Upper lobe of left lung (tissue), 6 donors: ENCODE measurements around the gene FNDC7. TPM values are rescaled to one million over a fixed set of nuclear protein-coding genes. Genes with fewer than 3 reads are reported as not detected.

Source experiments
- ATAC-seq, 2 donors: fragments of 200-7000 bp; cut with Tn5 transposase; one replicate each; pipeline ENCODE4 v1.9.1; 2022; ENCODE audit warnings: mild to moderate bottlenecking in 2 of 2, moderate library complexity in 2 of 2; ENCODE audit not compliant: low FRiP score in 2 of 2
- DNase-seq, 2 donors: peaks; one replicate each; pipeline ENCODE4 v3.0.0-alpha.2; 2019 to 2020
- H3K27ac ChIP-seq, 4 donors: fragments of 200-600 bp; sonication (generic); one replicate each; pipeline ENCODE4 v1.5.1; 2016 to 2019
- H3K27me3 ChIP-seq, 4 donors: fragments of 200-600 bp; sonication (generic); one replicate each; pipeline ENCODE4 v1.5.1; 2017 to 2019
- H3K36me3 ChIP-seq, 4 donors: fragments of 200-600 bp; sonication (generic); one replicate each; pipeline ENCODE4 v1.5.1; 2016 to 2019
- H3K4me1 ChIP-seq, 4 donors: fragments of 200-600 bp; sonication (generic); one replicate each; pipeline ENCODE4 v1.5.1; 2018 to 2019
- H3K4me3 ChIP-seq, 4 donors: fragments of 200-600 bp; sonication (generic); one replicate each; pipeline ENCODE4 v1.5.1; 2017 to 2019; ENCODE audit warnings: mild to moderate bottlenecking in 2 of 4, moderate library complexity in 1 of 4
- H3K9me3 ChIP-seq, 4 donors: fragments of 200-600 bp; sonication (generic); one replicate each; pipeline ENCODE4 v1.5.1; 2018 to 2019
- EP300 ChIP-seq, 4 donors: sonication (generic); formaldehyde crosslinking; IDR thresholded peaks; one replicate each; pipeline ENCODE4 v1.5.1; 2017; ENCODE audit warnings: antibody characterized with exemption in 4 of 4, control low read depth in 2 of 4
- POLR2A ChIP-seq, 4 donors: fragments of 450-650 bp; IDR thresholded peaks; one replicate each; pipeline ENCODE4 v1.5.1; 2016 to 2017; ENCODE audit warnings: antibody characterized with exemption in 4 of 4, mild to moderate bottlenecking in 2 of 4
- POLR2AphosphoS5 ChIP-seq, 2 donors: sonication (generic); formaldehyde crosslinking; IDR thresholded peaks; one replicate each; pipeline ENCODE4 v1.5.1; 2017; ENCODE audit warnings: antibody characterized with exemption in 2 of 2
- WGBS, 2 donors: methylation state at CpG; one replicate each; pipeline ENCODE4 v1.1.5; 2017 to 2018; 5-methylcytosine and 5-hydroxymethylcytosine counted together
- total RNA-seq, 6 donors: library from RNA; depleted of rRNA in 4 of 6; stranded (reverse); fragments of >200 nt in 4 of 6; gene quantifications; one replicate each; pipeline versions ENCODE4 v1.1.0 to v1.2.1, GENCODE V29; 2016 to 2021
- TF ChIP-seq, protein P1 (sequence below), 6 experiments: fragments of 450-650 bp in 4 of 6; fragments of 200-600 bp in 2 of 6; sonication (generic) in 2 of 6; IDR thresholded peaks; one replicate each; pipeline ENCODE4 v1.5.1; 2016 to 2019; ENCODE audit warnings: antibody characterized with exemption in 6 of 6
- donor health status: DM: no; HTN: no; CAD: no; lungs with moderate emphysema.
- donor health status: DM: no; HTN: yes; CAD: no; lungs with severe emphysema.

The FNDC7 gene
- total RNA-seq, 6 donors from 2014 or later = 2.1 TPM; not detected in 5

DNA sequence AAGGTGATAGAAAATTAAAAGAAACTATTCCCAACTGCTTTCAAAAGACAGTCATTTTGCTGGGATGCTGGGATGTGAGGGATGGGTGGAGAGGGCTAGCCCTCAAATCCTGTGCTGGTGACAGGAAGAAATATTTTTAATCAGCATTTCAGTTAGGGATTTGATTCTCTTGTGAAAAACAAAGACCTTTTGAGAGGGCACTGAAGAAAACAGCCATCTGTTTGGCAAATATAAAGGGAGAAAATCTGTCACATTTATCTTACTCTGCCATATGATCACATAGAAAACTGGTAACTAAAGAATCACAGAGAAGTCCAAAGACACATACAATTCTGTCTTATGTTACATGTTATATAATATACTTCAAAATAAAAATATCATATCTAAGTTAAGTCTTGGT, 46.1 kb downstream of the FNDC7 start:
- TF ChIP-seq POLR2AphosphoS5 (IDR thresholded peaks at IDR 0.05) = no peak
- TF ChIP-seq, protein P1, sequence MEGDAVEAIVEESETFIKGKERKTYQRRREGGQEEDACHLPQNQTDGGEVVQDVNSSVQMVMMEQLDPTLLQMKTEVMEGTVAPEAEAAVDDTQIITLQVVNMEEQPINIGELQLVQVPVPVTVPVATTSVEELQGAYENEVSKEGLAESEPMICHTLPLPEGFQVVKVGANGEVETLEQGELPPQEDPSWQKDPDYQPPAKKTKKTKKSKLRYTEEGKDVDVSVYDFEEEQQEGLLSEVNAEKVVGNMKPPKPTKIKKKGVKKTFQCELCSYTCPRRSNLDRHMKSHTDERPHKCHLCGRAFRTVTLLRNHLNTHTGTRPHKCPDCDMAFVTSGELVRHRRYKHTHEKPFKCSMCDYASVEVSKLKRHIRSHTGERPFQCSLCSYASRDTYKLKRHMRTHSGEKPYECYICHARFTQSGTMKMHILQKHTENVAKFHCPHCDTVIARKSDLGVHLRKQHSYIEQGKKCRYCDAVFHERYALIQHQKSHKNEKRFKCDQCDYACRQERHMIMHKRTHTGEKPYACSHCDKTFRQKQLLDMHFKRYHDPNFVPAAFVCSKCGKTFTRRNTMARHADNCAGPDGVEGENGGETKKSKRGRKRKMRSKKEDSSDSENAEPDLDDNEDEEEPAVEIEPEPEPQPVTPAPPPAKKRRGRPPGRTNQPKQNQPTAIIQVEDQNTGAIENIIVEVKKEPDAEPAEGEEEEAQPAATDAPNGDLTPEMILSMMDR (IDR thresholded peaks at IDR 0.05) = no peak
- no peak for TF ChIP-seq EP300 (IDR thresholded peaks at IDR 0.05)
- no peak for TF ChIP-seq POLR2A (IDR thresholded peaks at IDR 0.05)
- H3K9me3 ChIP-seq = no peaks in the 10 kb centered on the region
- ATAC-seq = no peak
- peaks cover 6 to 94% (median 23%) of the 10 kb centered on the region in 4 donors for H3K36me3 ChIP-seq
- H3K4me1 ChIP-seq = no peaks in the 10 kb centered on the region
- H3K4me3 ChIP-seq = no peak overlapping the region
- DNase-seq = no peak
- H3K27me3 ChIP-seq = no peaks in the 10 kb centered on the region
- no peak overlapping the region for H3K27ac ChIP-seq

DNA sequence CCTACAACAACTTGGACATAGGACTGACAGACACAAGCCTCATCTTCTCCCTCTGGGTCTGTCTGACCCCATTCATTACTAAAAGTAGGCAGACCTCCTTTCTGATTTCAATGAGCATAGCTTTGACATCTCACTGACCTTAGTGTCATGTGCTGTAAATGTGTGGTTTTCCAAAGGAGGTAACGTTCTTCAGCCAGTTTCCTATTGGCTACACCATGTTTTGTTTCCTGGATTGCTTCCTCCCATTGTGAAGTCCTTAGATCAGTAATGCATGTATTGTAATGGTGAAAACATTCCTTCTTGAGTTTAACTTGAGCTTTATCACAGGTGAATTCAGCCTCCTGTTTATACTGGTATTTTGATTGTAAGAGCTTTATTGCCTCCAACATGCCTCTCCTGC, 54.4 kb downstream of the FNDC7 start:
- H3K27ac ChIP-seq = no peak overlapping the region
- TF ChIP-seq, protein P1 (IDR thresholded peaks at IDR 0.05) = no peak
- TF ChIP-seq POLR2AphosphoS5 (IDR thresholded peaks at IDR 0.05) = no peak
- H3K4me1 ChIP-seq = no peaks in the 10 kb centered on the region
- peaks cover 0 to 78% (median 17%) of the 10 kb centered on the region in 4 donors for H3K36me3 ChIP-seq
- H3K4me3 ChIP-seq = no peak overlapping the region
- H3K9me3 ChIP-seq = no peaks in the 10 kb centered on the region
- DNase-seq (no peak), ATAC-seq (no peak)
- H3K27me3 ChIP-seq = no peaks in the 10 kb centered on the region
- WGBS, 2 donors = 54 to 64% methylated on average over 1 of the region's 1 CpG

DNA sequence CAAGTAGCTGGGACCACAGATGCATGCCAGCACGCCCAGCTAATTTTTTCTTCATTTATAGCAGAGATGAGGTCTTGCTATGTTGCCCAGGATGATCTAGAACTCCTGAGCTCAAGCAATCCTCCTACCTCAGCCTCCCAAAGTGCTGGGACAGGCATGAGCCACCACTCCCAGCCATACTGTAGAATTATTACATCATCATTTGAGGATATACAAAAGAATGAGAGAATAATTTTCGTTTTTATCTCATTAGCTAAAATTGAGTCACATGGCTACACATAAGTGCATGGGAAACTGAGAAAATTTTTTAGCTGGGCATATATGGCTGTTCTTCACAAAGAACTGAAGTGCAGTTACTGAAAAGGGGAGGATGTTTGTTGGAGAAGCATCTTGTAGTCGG, 55.0 kb downstream of the FNDC7 start:
- no peaks in the 10 kb centered on the region for H3K27me3 ChIP-seq
- H3K36me3 ChIP-seq = peaks cover 0 to 75% (median 19%) of the 10 kb centered on the region in 4 donors
- no peak for DNase-seq
- ATAC-seq = no peak
- H3K27ac ChIP-seq = no peak overlapping the region
- no peak overlapping the region for H3K4me3 ChIP-seq
- WGBS, 2 donors = 86 to 93% methylated on average over 3 of the region's 3 CpGs
- TF ChIP-seq POLR2AphosphoS5 (IDR thresholded peaks at IDR 0.05) (no peak), POLR2A (IDR thresholded peaks at IDR 0.05) (no peak), EP300 (IDR thresholded peaks at IDR 0.05) (no peak)
- TF ChIP-seq, protein P1 (IDR thresholded peaks at IDR 0.05) = no peak
- H3K9me3 ChIP-seq = no peaks in the 10 kb centered on the region
- no peaks in the 10 kb centered on the region for H3K4me1 ChIP-seq

- H3K27me3 ChIP-seq = no peaks in the 10 kb centered on the region
- H3K4me3 ChIP-seq = no peak overlapping the region
- no peak for DNase-seq
- no peaks in the 10 kb centered on the region for H3K4me1 ChIP-seq
- H3K36me3 ChIP-seq = peaks cover 8 to 97% (median 26%) of the 10 kb centered on the region in 4 donors
- TF ChIP-seq POLR2A (IDR thresholded peaks at IDR 0.05) (no peak), EP300 (IDR thresholded peaks at IDR 0.05) (no peak), POLR2AphosphoS5 (IDR thresholded peaks at IDR 0.05) (no peak)
- TF ChIP-seq, protein P1 (IDR thresholded peaks at IDR 0.05) = no peak
- H3K27ac ChIP-seq = no peak overlapping the region
- no peak for ATAC-seq
- no peaks in the 10 kb centered on the region for H3K9me3 ChIP-seq
These were observed 65.1 kb downstream of the FNDC7 start for GRCh38 chr1:108777839-108778238.

GRCh38 chr1:108779455-108779854, 66.7 kb downstream of the FNDC7 start:
- ATAC-seq = no peak
- H3K4me3 ChIP-seq = no peak overlapping the region
- TF ChIP-seq, protein P1 (IDR thresholded peaks at IDR 0.05) = no peak
- TF ChIP-seq POLR2AphosphoS5 (IDR thresholded peaks at IDR 0.05) (no peak), EP300 (IDR thresholded peaks at IDR 0.05) (no peak), POLR2A (IDR thresholded peaks at IDR 0.05) (no peak)

More at GRCh38 chr1:108779455-108779854, 66.7 kb downstream of the FNDC7 start:
- Histone ChIP-seq H3K9me3 (peaks cover 0 to 3% (median 1%) of the 10 kb centered on the region in 4 donors), H3K4me1 (no peaks in the 10 kb centered on the region), H3K27ac (no peak overlapping the region), H3K36me3 (peaks cover 10 to 97% (median 30%) of the 10 kb centered on the region in 4 donors), H3K27me3 (no peaks in the 10 kb centered on the region)
- no peak for DNase-seq
